Measurements from ENCODE around the gene CALD1.
A peak's percentile ranks its signal among the peaks of the same experiment; 100 is the strongest.

The CALD1 gene

GRCh38 chr7:134910214-134910890 is 130.9 kb downstream of the CALD1 start:
- TF ChIP-seq CTCF (conservative IDR thresholded peaks at IDR 0.05; ENCODE audit: low read depth): no peak
- ChIA-PET CTCF (no interaction called here), POLR2A (ENCODE audit: low non-redundant PET) (no interaction called here)
- DNase-seq (ENCODE audit: low spot score): no peak
- H3K27ac ChIP-seq: no peak overlapping the region

- no peak overlapping the region for H3K27ac ChIP-seq
- POLR2A ChIA-PET (ENCODE audit: low non-redundant PET): no interaction called here
- CTCF ChIA-PET: no interaction called here
- TF ChIP-seq CTCF (conservative IDR thresholded peaks at IDR 0.05; ENCODE audit: low read depth): no peak
- no peak for DNase-seq (ENCODE audit: low spot score)
Observed at GRCh38 chr7:134910968-134911367, 131.5 kb downstream of the CALD1 start.

GRCh38 chr7:134916171-134916883 is 136.9 kb downstream of the CALD1 start:
- TF ChIP-seq CTCF (conservative IDR thresholded peaks at IDR 0.05; ENCODE audit: low read depth): no peak
- H3K27ac ChIP-seq: no peak overlapping the region
- DNase-seq (ENCODE audit: low spot score): no peak
- CTCF ChIA-PET: no interaction called here
- POLR2A ChIA-PET (ENCODE audit: low non-redundant PET): no interaction called here

GRCh38 chr7:134919240-134919641 is 139.8 kb downstream of the CALD1 start:
- CTCF ChIA-PET: no interaction called here
- no peak for TF ChIP-seq CTCF (conservative IDR thresholded peaks at IDR 0.05; ENCODE audit: low read depth)
- DNase-seq (ENCODE audit: low spot score): no peak
- H3K27ac ChIP-seq: no peak overlapping the region
- POLR2A ChIA-PET (ENCODE audit: low non-redundant PET): no interaction called here

GRCh38 chr7:134920026-134920753 is 140.8 kb downstream of the CALD1 start:
- TF ChIP-seq CTCF (conservative IDR thresholded peaks at IDR 0.05; ENCODE audit: low read depth): no peak
- ChIA-PET CTCF (no interaction called here), POLR2A (ENCODE audit: low non-redundant PET) (no interaction called here)
- peak; percentile 30 for DNase-seq (ENCODE audit: low spot score)
- no peak overlapping the region for H3K27ac ChIP-seq

GRCh38 chr7:134922720-134923704 is 143.6 kb downstream of the CALD1 start:
- CTCF ChIA-PET: no interaction called here
- TF ChIP-seq CTCF (conservative IDR thresholded peaks at IDR 0.05; ENCODE audit: low read depth): no peak
- no peak overlapping the region for H3K27ac ChIP-seq
- POLR2A ChIA-PET (ENCODE audit: low non-redundant PET): no interaction called here
- DNase-seq (ENCODE audit: low spot score): no peak
